ENCODE results near the gene GUCA2B. TPM values are rescaled to one million over a fixed set of nuclear protein-coding genes. Genes with fewer than 3 reads are reported as not detected.
A peak's percentile ranks its signal among the peaks of the same experiment; 100 is the strongest.

GUCA2B gene
- total RNA-seq, 1 experiment from 2014 or later = not detected

- no peak for DNase-seq
- Histone ChIP-seq H3K27me3 (ENCODE audit: control insufficient read depth, insufficient read depth, low read length) (no peaks in the 10 kb centered on the region), H3K36me3 (replicated peaks; ENCODE audit: control insufficient read depth, insufficient read depth, low read length) (no peaks in the 10 kb centered on the region; the same call in 1 of the 2 replicates), H3K4me3 (ENCODE audit: insufficient read depth, low read depth, low read length) (no peak overlapping the region)
Observed at GRCh38 chr1:42168391-42168670, 15.1 kb downstream of the GUCA2B start.

GRCh38 chr1:42168763-42169162 lies 15.6 kb downstream of the GUCA2B start:
- no peak for DNase-seq
- H3K36me3 ChIP-seq (replicated peaks; ENCODE audit: control insufficient read depth, insufficient read depth, low read length) = no peaks in the 10 kb centered on the region; the same call in 1 of the 2 replicates
- H3K27me3 ChIP-seq (ENCODE audit: control insufficient read depth, insufficient read depth, low read length) = no peaks in the 10 kb centered on the region
- no peak overlapping the region for H3K4me3 ChIP-seq (ENCODE audit: insufficient read depth, low read depth, low read length)

DNA sequence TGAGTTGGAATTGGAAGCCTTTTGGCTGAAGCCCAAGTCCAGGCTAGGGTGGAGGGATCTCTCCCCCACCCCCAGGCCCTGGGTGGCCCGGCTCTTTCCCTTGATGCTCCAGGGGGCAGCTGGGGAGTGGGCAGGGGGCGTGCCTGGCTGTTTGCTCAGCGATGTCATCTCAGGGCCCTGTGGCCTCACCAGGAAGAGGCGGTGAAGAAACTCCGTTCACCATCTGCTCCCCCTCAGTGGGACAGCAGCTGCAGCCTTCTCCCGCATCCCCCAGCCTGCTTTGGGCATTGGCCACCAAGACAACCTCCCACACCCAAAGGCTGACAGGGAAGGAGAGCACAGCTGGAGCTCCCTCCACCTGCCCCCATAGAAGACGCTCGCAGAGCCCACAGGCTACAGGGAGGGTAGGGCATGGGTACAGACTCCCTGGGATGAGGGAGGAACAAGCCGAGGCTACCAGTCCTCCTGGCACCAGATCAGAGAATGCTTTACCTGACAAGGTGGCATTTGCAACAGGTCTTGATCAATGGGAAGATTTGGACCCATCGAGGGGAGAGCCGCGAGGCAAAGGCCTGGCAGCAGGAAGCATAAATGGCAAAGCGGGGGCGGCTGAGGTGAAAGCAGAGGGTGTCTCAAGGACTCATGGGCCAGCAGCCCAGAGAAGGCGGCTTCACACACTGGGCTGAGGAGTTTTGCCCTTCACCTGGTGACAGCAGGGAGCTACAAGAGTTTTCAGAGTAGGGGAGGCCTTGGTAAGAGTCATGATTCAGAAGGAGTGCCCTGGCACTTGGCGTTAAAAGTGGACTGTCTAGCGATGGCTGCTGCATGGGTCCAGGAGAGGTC lies 17.8 kb downstream of the GUCA2B start:
- Histone ChIP-seq H3K36me3 (replicated peaks; ENCODE audit: control insufficient read depth, insufficient read depth, low read length) (no peaks in the 10 kb centered on the region; the same call in none of the 2 replicates), H3K4me3 (ENCODE audit: insufficient read depth, low read depth, low read length) (no peak overlapping the region), H3K27me3 (ENCODE audit: control insufficient read depth, insufficient read depth, low read length) (no peaks in the 10 kb centered on the region)
- no peak for DNase-seq

GRCh38 chr1:42171679-42172266 lies 18.6 kb downstream of the GUCA2B start:
- H3K36me3 ChIP-seq (replicated peaks; ENCODE audit: control insufficient read depth, insufficient read depth, low read length) = no peaks in the 10 kb centered on the region; the same call in none of the 2 replicates
- DNase-seq = no peak
- H3K27me3 ChIP-seq (ENCODE audit: control insufficient read depth, insufficient read depth, low read length) = no peaks in the 10 kb centered on the region
- no peak overlapping the region for H3K4me3 ChIP-seq (ENCODE audit: insufficient read depth, low read depth, low read length)

- no peak for DNase-seq
- H3K36me3 ChIP-seq (replicated peaks; ENCODE audit: control insufficient read depth, insufficient read depth, low read length) = no peaks in the 10 kb centered on the region; the same call in none of the 2 replicates
- no peaks in the 10 kb centered on the region for H3K27me3 ChIP-seq (ENCODE audit: control insufficient read depth, insufficient read depth, low read length)
- H3K4me3 ChIP-seq (ENCODE audit: insufficient read depth, low read depth, low read length) = no peak overlapping the region
Observed at GRCh38 chr1:42172381-42173133, 19.3 kb downstream of the GUCA2B start.

DNA sequence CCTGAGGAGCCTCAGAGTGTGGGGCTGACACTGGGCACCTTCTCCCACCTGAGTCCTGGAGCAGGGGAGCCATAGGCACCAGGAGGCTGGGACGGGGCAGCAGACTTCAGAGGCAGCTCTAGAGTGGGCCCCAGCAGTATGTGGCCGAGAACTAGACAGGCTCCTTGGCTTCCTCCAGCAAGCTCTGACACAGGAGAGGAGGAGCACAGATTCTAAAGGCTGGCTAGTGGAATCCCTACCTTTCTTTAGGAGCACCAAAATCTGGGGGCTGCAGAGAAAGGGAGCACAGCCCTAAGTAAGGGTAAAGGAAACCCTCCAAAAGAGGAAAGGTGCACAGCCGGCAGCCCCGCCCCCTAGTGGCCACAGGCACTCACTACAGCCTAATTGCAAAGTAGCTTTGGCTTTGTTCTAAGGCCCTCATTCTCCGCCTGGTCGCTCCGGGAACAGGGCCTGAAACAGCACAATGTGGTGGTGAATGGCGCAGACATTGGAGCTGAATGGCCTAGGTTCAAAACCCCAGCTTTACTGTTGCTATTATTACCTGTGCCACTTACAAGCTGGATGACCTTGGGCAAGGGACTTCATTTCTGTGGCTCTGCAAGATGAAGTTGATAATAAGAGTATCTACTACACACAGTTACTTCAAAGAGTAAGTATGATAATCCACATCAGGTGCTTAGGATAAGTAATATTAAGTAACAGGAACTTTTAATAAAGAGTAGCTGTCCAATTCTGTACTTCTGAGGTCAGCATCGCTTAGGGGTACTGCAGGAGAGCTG lies 20.1 kb downstream of the GUCA2B start:
- H3K36me3 ChIP-seq (replicated peaks; ENCODE audit: control insufficient read depth, insufficient read depth, low read length) = no peaks in the 10 kb centered on the region; the same call in none of the 2 replicates
- no peaks in the 10 kb centered on the region for H3K27me3 ChIP-seq (ENCODE audit: control insufficient read depth, insufficient read depth, low read length)
- DNase-seq = peak; percentile 87
- H3K4me3 ChIP-seq (ENCODE audit: insufficient read depth, low read depth, low read length) = no peak overlapping the region

DNA sequence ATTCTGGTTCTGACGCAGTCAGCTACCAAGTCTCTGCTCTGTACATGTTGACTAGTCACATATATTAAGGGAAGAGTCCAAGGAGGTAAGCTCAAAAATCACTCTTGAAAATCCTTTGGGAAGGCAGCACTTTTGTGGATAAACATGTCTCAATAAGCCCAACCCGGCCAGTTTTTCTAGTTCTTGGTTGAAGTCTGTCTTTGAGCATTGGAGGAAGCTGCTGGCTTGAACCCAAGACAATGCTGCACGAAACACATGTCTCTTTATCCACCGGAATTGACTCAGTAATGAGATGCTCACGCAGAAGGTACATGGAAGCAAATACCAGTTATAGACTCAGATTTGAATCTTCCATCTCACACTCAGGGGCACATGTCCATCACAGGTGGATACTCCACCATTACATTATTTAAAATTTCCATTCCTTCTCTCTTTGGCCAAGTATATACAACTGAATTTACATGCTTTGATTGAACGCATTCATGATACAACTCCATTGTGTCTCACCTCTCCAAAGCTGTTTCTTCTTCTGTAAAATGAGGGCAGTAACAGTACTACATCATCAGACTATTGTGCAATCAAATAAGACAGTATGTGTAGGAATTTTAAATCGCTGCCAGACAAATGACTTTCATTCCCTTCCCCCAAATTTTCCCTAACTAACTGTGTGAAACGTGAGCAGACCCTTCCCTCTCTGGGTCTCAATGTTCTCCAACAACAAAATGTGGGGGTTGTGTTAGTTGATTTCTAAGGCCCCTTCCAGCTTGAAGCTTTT lies 20.9 kb downstream of the GUCA2B start:
- Histone ChIP-seq H3K27me3 (ENCODE audit: control insufficient read depth, insufficient read depth, low read length) (no peaks in the 10 kb centered on the region), H3K36me3 (replicated peaks; ENCODE audit: control insufficient read depth, insufficient read depth, low read length) (peaks cover 1% of the 10 kb centered on the region), H3K4me3 (ENCODE audit: insufficient read depth, low read depth, low read length) (no peak overlapping the region)
- no peak for DNase-seq

DNA sequence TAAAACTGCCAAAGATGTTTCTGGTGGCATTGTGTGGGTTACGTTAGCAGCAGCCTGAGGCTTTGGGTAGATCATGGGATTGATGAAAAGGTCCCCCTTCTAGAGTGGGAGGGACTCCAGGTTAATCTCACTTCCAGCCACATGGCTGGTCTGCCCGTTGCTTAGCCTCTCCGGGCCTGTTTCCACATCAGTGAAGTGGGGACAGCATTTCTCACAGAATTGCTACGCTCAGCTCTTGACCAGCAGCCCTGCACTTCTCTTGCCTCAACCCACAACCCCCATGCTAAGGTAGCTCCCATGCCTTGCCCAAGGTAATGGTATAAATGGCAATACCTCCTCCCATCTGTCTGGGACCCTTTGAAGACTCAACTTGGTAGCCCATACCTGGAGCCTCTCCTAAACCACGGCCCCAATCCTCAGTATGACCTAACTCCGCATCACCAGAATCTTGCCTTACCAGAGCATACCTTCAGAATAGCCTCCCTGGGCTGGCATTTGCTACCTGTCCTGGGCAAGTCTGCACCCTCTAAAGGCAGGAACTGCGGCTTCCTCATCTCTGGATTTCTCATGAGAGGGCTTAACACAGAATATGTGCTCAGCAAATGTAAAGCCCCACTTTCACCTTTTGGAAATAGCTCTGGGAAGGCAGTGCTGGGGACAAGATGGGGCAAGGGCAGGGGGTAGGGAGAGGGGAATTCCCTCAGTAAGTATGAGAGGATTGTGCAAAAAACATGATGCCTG lies 22.3 kb downstream of the GUCA2B start:
- no peak overlapping the region for H3K4me3 ChIP-seq (ENCODE audit: insufficient read depth, low read depth, low read length)
- no peaks in the 10 kb centered on the region for H3K27me3 ChIP-seq (ENCODE audit: control insufficient read depth, insufficient read depth, low read length)
- peaks cover 1% of the 10 kb centered on the region for H3K36me3 ChIP-seq (replicated peaks; ENCODE audit: control insufficient read depth, insufficient read depth, low read length)
- no peak for DNase-seq

DNA sequence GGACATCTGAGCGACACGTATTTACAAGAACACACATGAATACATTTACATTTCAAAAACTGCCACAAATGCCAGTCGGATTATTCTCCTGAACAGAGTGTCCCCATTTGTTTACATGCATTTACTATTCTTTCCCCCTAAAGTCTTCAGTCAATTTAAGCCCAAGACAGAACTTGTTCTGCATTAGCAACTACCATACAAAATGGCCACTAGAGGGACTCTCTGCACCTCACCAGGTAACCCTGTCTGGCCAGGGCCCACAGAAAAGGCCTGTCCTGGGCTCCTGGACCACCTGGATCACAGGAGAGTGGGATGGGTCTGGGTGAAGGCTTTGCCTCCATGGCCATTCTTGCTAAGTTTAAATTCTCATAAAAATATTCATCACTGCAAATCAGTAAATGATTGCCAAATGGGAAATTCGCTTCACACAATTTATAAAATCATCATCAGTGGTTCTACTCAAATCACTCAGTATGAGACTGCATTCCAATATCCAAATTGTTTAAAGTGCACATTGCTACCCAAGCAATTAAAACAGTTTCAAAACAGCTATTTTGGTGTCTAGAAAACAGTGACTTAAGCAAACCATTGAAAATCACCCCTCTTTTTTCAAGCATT lies 23.8 kb downstream of the GUCA2B start:
- peak; percentile 78 for DNase-seq
- H3K36me3 ChIP-seq (replicated peaks; ENCODE audit: control insufficient read depth, insufficient read depth, low read length) = peaks cover 1% of the 10 kb centered on the region
- no peak overlapping the region for H3K4me3 ChIP-seq (ENCODE audit: insufficient read depth, low read depth, low read length)
- H3K27me3 ChIP-seq (ENCODE audit: control insufficient read depth, insufficient read depth, low read length) = no peaks in the 10 kb centered on the region

GRCh38 chr1:42177541-42177981 lies 24.4 kb downstream of the GUCA2B start:
- no peaks in the 10 kb centered on the region for H3K27me3 ChIP-seq (ENCODE audit: control insufficient read depth, insufficient read depth, low read length)
- peaks cover 1% of the 10 kb centered on the region for H3K36me3 ChIP-seq (replicated peaks; ENCODE audit: control insufficient read depth, insufficient read depth, low read length)
- no peak overlapping the region for H3K4me3 ChIP-seq (ENCODE audit: insufficient read depth, low read depth, low read length)
- DNase-seq = no peak

DNA sequence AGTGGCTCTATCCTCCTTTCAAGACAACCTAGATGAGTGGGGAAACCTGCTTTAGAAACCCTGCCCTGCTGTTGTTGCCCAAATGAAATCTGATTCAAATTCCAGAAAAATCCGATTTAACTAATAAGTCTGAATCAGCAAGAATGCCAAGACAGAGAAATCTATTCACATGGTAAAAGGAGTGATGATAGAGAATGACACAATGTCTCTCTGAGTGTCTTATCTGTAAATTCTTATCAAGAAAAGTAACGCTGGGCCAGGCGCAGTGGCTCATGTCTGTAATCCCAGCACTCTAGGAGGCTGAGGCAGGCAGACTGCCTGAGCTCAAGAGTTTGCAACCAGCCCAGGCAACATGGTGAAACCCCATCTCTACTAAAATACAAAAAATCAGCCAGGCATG lies 25.0 kb downstream of the GUCA2B start:
- no peak for DNase-seq
- H3K36me3 ChIP-seq (replicated peaks; ENCODE audit: control insufficient read depth, insufficient read depth, low read length) = peaks cover 1% of the 10 kb centered on the region
- H3K4me3 ChIP-seq (ENCODE audit: insufficient read depth, low read depth, low read length) = no peak overlapping the region

GRCh38 chr1:42179275-42179674 lies 26.1 kb downstream of the GUCA2B start:
- Histone ChIP-seq H3K27me3 (ENCODE audit: control insufficient read depth, insufficient read depth, low read length) (no peaks in the 10 kb centered on the region), H3K4me3 (ENCODE audit: insufficient read depth, low read depth, low read length) (no peak overlapping the region), H3K36me3 (replicated peaks; ENCODE audit: control insufficient read depth, insufficient read depth, low read length) (peaks cover 1% of the 10 kb centered on the region)
- no peak for DNase-seq

More for the DNA sequence above, 25.0 kb downstream of the GUCA2B start:
- no peaks in the 10 kb centered on the region for H3K27me3 ChIP-seq (ENCODE audit: control insufficient read depth, insufficient read depth, low read length)

- DNase-seq = no peak
- peaks cover 1% of the 10 kb centered on the region for H3K36me3 ChIP-seq (replicated peaks; ENCODE audit: control insufficient read depth, insufficient read depth, low read length)
- no peaks in the 10 kb centered on the region for H3K27me3 ChIP-seq (ENCODE audit: control insufficient read depth, insufficient read depth, low read length)
Observed at GRCh38 chr1:42179900-42180329, 26.7 kb downstream of the GUCA2B start.

More at GRCh38 chr1:42179900-42180329, 26.7 kb downstream of the GUCA2B start:
- H3K4me3 ChIP-seq (ENCODE audit: insufficient read depth, low read depth, low read length) = no peak overlapping the region
